ENCODE data around the gene CCDC146.

DNA sequence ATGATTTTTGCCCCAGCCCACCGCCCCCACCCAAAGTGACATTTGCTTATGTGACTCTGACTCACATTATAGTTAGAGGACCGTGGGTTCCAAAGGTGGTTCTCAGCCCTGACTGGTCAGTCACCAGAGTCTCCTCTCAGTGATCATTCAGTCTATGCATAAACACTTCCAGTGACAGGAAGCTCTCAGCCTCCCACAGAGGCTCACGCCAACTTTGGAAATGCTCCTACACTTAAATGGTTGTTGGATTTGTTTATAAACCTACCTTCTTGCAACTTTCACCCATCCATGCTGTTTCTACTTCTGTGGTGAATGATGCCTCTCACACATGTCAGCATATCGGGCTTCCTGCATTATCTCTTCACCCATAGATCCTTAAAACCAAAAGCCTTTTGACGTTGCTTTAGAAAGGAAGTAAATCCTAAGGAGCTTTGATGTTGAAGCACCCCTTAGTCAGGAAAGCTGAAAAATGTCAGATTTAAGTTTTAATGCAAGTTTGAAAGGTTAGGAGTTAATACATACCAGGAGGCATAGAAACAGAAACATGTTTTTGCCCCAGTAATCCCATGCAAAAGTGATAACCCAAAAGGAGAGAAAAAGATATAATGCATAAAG lies 123.7 kb downstream of the CCDC146 start:
- TF ChIP-seq GATA2 (IDR thresholded peaks at IDR 0.05; ENCODE audit: low read depth, low read length) (no peak), GATA3 (IDR thresholded peaks at IDR 0.05; ENCODE audit: low read depth, low read length) (no peak)

Data from SH-SY5Y (cell line).